Stimulated activated CD4-positive, alpha-beta T cell treated with anti-CD3 and anti-CD28 coated beads, Interleukin-12 subunit alpha, Interleukin-12 subunit beta, amount 100 ng/mL, for 48 hours (primary cell): ENCODE measurements around the gene TNNC2.

Experiments used
- DNase-seq, 3 donors: peaks; one replicate each; pipeline ENCODE4 v3.0.0-alpha.2; 2020; ENCODE audit warnings: low read depth in 2 of 3, low spot score in 1 of 3

Gene TNNC2

DNA sequence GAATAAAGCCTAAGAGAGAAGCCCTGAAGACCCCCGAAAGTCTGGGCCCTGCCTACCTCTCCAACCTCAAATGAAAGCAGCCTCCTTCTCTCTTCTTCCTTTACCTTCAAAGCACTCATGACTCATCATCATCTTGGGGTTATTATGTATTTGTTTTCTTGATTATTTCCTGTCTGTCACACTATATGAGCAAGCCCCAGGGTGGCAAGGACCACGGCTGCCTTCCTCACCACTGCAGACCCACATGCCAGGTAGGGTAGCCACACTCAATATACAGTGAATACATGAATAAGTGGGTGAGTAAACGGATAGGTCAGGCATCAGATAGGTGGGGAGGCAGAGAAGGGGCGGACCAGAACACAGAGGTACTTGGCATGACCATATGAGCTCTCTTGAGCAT is 44.2 kb downstream of the TNNC2 start:
- no peak for DNase-seq

DNA sequence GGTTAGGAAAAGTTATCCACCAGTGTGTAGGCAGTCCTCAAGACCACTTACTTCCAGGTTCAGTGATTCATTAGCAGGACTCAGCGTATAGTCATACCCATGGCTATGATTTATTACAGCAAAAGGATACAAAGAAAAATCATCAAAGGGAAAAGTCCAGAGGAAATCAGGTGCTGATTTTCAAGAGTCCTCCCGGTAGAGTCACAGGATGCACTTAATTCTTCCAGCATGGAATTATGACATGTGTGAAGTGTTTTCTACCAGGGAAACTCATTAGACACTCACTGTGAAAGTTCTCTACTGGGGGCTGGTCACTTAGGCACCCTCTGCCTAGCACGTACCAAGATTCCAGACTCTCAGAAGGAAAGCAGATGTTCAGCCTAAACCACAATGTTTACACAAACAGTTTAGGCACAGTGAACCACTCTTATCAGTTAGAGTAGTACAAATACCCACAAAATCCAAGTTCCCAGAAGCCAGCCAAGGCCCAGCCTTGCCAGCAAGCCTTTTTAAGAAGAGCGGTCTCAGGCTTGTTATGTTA is 45.7 kb downstream of the TNNC2 start:
- no peak for DNase-seq

DNA sequence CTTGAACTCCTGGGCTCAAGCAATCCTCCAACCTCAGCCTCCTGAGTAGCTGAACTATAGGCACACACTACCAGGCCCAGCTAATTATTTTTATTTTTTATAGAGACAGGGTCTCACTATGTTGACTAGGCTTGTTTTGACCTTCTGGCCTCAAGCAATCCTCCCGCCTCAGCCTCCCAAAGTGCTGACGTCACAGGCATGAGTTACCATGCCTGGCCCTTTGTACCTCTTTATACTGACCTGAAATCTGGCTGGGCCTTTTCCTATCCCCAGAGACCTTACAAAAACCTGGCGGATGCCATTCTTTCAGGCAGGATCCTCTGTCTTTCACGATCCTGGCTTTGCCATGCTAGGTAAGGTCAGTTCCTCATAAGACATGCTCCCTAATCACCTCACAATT is 47.0 kb downstream of the TNNC2 start:
- DNase-seq = no peak

DNA sequence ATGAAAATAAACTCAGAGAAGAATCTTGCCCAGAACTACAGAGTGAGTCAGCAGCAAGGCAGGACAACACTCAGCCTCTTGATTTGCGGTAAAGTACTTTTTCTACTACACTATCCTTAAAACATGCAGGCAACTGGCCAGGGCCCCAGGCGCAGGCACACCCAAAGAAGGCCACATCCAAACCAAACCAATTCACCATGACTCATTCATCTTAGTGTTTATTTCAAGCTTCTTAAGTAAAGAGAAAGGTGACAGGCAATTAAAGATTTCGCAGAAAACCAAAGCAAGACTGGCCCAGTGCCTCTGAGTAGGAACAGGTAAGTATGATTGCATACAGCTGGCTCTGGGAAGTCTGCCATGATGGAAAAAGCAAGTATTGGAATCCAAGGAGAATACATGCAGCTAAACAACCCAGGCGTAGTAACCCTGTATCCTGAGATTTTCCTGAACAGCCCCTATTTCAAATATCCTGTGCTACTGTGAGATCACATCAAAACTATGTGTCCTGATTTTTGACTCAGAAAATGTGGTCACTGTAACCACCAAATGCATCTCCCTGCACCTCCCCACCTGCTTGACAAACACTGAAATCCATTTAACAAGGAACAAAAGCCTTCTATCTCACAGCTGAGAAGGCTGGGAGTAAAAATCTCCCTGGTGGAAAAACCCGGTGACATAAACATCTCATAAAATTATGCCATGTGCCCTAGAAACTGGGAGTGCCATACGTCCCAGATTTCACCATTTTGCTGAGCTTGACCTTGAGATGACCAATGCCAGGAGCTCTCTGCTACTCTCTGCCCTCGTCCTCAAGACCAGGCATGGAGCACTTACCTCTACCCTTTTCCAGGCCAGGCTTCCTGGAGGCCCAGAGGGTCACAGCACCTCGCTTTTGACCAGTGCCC is 47.8 kb downstream of the TNNC2 start:
- DNase-seq = no peak

DNA sequence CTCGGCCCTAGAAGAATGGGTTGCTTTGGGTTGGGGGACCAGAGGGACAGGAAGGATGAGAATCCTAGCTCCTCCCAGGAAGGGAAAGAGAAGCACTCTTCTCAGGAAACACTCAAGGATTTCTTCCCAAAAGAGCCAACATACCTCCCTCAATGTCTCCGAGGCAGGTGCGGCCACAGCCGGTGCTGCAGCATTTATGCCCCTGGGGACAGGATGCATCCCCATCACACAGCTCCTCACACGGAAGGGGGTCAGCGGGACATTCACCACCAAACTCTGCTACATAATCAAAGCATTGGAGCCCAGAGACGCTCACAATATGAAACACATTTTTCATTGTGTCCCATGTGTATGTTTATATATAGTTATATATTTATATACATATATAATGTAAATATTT is 50.2 kb downstream of the TNNC2 start:
- DNase-seq = no peak

DNA sequence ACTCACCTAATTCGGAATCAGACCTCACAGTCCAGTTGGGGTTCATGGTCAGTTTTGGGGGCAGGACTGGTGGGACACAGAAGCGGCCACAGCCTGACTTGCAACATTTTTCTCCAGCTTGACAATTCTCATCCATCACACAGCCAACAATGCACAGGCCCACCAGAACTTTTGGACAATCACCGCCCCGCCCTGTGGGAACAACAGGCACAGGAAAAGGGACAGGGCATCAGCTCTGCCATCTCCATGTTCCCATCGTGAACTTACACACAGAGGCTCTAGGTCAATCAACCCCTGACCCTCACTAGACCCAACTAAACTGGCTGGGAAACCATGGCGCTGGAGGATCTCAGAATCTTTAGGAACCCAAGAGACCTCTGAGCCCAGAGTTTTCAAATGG is 51.7 kb downstream of the TNNC2 start:
- DNase-seq = no peak

DNA sequence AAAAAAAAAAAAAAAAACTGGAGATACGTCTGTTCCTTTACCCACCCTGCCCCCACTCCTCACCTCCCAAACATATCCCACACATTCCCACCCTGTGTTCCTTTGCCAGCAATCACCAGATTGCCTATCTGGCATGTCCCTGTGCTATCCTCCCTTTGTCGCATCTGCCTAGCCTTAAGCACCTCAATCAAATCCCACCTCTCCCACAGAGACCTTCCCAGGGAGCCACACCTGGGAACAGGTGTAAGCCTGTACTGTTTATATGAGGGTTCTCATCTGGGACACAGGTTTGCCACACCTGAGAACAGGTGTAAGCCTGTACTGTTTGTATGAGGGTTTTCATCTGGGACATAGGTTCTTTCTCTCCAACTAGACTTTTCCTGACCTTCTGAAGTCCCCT is 52.2 kb downstream of the TNNC2 start:
- DNase-seq = no peak
